ENCODE results near the gene ADAM30. TPM values are rescaled to one million over a fixed set of nuclear protein-coding genes. Genes with fewer than 3 reads are reported as not detected.

ADAM30 gene
- total RNA-seq, 1 donor from 2014 or later, result not detected

DNA sequence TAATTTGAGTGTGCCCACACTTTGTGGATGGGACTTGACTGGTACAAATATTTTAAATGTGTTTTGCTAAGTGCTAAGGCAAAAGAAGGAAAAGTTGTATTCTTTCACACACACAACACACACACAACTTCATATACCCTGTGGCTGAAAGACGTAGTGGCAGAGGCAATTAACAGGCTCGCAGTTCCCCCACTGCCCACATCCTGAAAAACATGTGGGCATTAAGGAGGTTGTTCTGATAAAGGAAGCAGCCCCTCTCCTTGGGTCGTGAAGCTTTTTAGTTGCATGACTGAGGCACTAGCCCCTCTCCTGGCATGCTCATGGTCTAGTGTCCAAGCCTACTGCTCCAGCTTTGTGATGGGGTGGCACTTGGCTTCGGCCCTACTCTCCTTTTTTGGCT lies 14.3 kb upstream of the ADAM30 start:
- H3K4me1 Mint-ChIP-seq (ENCODE audit: low read depth, unreplicated experiment), result peaks cover 19% of the 10 kb centered on the region
- peaks cover 2% of the 10 kb centered on the region for H3K27me3 Mint-ChIP-seq (ENCODE audit: unreplicated experiment)
- H3K4me3 Mint-ChIP-seq (ENCODE audit: unreplicated experiment), result no peak overlapping the region
- TF ChIP-seq, protein P1, sequence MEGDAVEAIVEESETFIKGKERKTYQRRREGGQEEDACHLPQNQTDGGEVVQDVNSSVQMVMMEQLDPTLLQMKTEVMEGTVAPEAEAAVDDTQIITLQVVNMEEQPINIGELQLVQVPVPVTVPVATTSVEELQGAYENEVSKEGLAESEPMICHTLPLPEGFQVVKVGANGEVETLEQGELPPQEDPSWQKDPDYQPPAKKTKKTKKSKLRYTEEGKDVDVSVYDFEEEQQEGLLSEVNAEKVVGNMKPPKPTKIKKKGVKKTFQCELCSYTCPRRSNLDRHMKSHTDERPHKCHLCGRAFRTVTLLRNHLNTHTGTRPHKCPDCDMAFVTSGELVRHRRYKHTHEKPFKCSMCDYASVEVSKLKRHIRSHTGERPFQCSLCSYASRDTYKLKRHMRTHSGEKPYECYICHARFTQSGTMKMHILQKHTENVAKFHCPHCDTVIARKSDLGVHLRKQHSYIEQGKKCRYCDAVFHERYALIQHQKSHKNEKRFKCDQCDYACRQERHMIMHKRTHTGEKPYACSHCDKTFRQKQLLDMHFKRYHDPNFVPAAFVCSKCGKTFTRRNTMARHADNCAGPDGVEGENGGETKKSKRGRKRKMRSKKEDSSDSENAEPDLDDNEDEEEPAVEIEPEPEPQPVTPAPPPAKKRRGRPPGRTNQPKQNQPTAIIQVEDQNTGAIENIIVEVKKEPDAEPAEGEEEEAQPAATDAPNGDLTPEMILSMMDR (IDR thresholded peaks at IDR 0.05; ENCODE audit: partially characterized antibody, unreplicated experiment), result no peak
- peaks cover 7% of the 10 kb centered on the region for H3K36me3 Mint-ChIP-seq (ENCODE audit: unreplicated experiment)
- no peak for DNase-seq
- peaks cover 1% of the 10 kb centered on the region for H3K9me3 Mint-ChIP-seq (ENCODE audit: unreplicated experiment)
- H3K27ac Mint-ChIP-seq (ENCODE audit: unreplicated experiment), result no peak overlapping the region

DNA sequence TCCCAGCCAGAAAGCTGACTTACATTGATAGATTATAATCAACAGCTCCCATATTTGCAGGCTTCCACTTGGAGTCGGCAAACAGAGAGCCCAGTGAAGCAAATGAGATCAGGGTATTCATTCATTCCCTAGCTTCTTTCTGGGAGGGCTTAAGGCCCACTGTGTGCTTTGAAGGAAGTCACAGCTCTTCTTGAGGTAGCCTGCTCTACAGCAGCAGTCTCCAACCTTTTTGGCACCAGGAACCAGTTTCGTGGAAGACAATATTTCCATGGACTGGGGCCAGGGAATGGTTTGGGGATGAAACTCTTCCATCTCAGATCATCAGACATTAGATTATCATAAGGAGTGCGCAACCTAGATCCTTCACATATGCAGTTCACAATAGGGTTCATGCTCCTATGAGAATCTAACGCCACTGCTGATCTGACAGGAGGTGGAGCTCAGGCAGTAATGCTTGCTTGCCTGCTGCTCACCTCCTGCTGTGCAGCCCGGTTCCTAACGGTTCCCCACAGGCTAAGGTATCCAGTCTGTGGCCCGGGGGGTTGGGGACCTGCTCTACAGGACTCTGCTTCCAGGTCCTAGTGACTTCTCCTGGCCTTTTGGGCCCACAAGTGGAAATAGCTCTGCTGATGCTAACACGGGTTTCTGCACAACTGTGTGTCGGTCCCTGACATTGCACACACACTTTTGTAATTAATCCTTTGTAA lies 13.7 kb upstream of the ADAM30 start:
- Mint-ChIP-seq H3K9me3 (ENCODE audit: unreplicated experiment) (peaks cover 1% of the 10 kb centered on the region), H3K27ac (ENCODE audit: unreplicated experiment) (no peak overlapping the region), H3K27me3 (ENCODE audit: unreplicated experiment) (peaks cover 2% of the 10 kb centered on the region), H3K36me3 (ENCODE audit: unreplicated experiment) (peaks cover 9% of the 10 kb centered on the region), H3K4me1 (ENCODE audit: low read depth, unreplicated experiment) (peaks cover 19% of the 10 kb centered on the region), H3K4me3 (ENCODE audit: unreplicated experiment) (no peak overlapping the region)
- TF ChIP-seq, protein P1 (IDR thresholded peaks at IDR 0.05; ENCODE audit: partially characterized antibody, unreplicated experiment), result no peak
- DNase-seq, result no peak

DNA sequence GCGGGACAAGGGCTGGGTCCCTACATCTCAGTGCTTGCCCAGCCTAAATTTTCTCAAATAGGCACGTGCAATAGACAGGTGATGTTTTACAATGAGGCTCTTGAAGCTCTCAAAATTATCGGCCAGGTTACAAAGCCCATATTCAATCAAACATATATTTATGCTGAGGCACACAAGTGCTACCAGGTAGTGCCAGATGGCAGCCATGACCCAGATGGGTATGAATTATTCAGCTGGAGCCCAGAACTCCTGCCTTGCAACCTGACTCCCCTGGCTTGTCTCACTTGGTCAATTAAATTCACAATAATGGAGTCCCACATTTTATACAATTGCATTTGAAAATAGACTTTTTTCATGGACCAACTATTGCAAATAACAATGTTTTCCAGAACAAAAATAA lies 12.3 kb upstream of the ADAM30 start:
- TF ChIP-seq, protein P1 (IDR thresholded peaks at IDR 0.05; ENCODE audit: partially characterized antibody, unreplicated experiment), result no peak
- Mint-ChIP-seq H3K36me3 (ENCODE audit: unreplicated experiment) (peaks cover 8% of the 10 kb centered on the region), H3K4me3 (ENCODE audit: unreplicated experiment) (peak overlapping the region; percentile 12)

DNA sequence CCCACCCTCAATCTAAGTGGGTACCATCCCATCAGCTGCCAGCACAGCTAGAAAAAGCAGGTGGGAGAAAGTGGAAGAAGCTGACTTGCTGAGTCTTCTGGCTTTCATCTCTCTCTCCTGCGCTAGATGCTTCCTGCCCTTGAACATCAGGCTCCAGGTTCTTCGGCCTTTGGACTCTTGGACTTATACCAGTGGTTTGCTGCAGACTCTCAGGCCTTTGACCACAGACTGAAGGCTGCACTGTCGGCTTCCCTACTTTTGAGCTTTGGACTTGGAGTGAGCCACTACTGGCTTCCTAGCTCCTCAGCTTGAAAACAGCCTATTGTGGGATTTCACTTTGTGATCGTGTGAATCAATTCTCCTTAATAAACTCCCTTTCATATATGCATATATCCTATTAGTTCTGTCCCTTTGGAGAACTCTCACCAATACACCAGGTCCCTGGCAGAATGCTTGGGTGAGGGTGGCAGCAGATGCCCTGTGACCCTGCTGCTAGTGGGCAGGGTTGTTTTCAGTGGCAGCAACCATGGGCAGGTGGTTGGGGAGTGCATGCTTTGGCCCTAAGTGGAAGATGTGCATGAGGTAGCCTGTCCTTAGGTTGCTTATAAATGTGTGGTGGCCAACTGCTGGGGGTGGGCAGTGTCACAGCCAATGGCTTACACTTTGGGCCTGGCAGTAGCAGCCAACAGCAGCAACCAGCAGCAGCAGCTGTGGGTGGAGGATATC lies 10.8 kb upstream of the ADAM30 start:
- Mint-ChIP-seq H3K4me1 (ENCODE audit: low read depth, unreplicated experiment) (peaks cover 19% of the 10 kb centered on the region), H3K27ac (ENCODE audit: unreplicated experiment) (no peak overlapping the region), H3K36me3 (ENCODE audit: unreplicated experiment) (peaks cover 8% of the 10 kb centered on the region), H3K27me3 (ENCODE audit: unreplicated experiment) (peaks cover 2% of the 10 kb centered on the region), H3K9me3 (ENCODE audit: unreplicated experiment) (peaks cover 1% of the 10 kb centered on the region), H3K4me3 (ENCODE audit: unreplicated experiment) (no peak overlapping the region)
- TF ChIP-seq, protein P1 (IDR thresholded peaks at IDR 0.05; ENCODE audit: partially characterized antibody, unreplicated experiment), result no peak
- DNase-seq, result no peak

More for the DNA sequence above, 12.3 kb upstream of the ADAM30 start:
- DNase-seq, result peak; percentile 32
- H3K27ac Mint-ChIP-seq (ENCODE audit: unreplicated experiment), result peak overlapping the region; percentile 74
- peaks cover 1% of the 10 kb centered on the region for H3K9me3 Mint-ChIP-seq (ENCODE audit: unreplicated experiment)
- peaks cover 19% of the 10 kb centered on the region for H3K4me1 Mint-ChIP-seq (ENCODE audit: low read depth, unreplicated experiment)
- peaks cover 2% of the 10 kb centered on the region for H3K27me3 Mint-ChIP-seq (ENCODE audit: unreplicated experiment)

DNA sequence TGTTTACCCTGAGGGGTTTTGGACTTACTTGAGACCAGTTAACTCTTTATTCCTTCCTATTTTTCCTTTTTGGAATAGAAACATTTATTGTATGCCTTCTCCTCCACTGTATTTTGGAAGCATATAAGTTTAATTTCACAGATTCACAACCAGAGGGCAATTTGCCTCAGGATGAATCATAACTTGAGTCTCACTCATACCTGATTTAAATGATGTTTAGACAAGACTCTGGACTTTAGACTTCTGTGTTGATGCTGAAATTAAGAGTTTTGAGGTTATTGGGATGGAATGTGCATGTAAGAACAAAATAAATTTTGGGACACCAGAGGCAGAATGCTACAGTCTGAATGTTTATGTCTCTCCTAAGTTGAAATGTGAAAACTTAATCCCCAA lies 7.1 kb upstream of the ADAM30 start:
- peaks cover 8% of the 10 kb centered on the region for H3K36me3 Mint-ChIP-seq (ENCODE audit: unreplicated experiment)
- no peak overlapping the region for H3K4me3 Mint-ChIP-seq (ENCODE audit: unreplicated experiment)
- H3K4me1 Mint-ChIP-seq (ENCODE audit: low read depth, unreplicated experiment), result peaks cover 4% of the 10 kb centered on the region
- H3K9me3 Mint-ChIP-seq (ENCODE audit: unreplicated experiment), result peaks cover under 1% of the 10 kb centered on the region
- TF ChIP-seq, protein P1 (IDR thresholded peaks at IDR 0.05; ENCODE audit: partially characterized antibody, unreplicated experiment), result no peak
- no peak overlapping the region for H3K27ac Mint-ChIP-seq (ENCODE audit: unreplicated experiment)
- H3K27me3 Mint-ChIP-seq (ENCODE audit: unreplicated experiment), result peaks cover 2% of the 10 kb centered on the region
- no peak for DNase-seq

Data from glutamatergic neuron (in vitro differentiated cells).